GM21825 (cell line): Measurements from ENCODE around the gene DCAF4.
"Not testable (repeated sequence)": the region's sequence is repeated elsewhere in the genome, so short reads cannot be mapped to it uniquely, and the experiment has no call there.

Experiments
- ATAC-seq: cut with Tn5 transposase; IDR thresholded peaks from one replicate; pipeline ENCODE4 v1.9.1; 2021; ENCODE audit warnings: mild to moderate bottlenecking, moderate library complexity; ENCODE audit not compliant: unreplicated experiment

DCAF4 gene

GRCh38 chr14:72966038-72966437, 39.8 kb downstream of the DCAF4 start:
- no peak for ATAC-seq

- no peak for ATAC-seq
These were observed 42.1 kb downstream of the DCAF4 start for GRCh38 chr14:72968316-72968715.

- ATAC-seq: no peak
These were observed 43.9 kb downstream of the DCAF4 start for GRCh38 chr14:72970058-72970630.

GRCh38 chr14:72970824-72971434, 44.7 kb downstream of the DCAF4 start:
- no peak for ATAC-seq

GRCh38 chr14:72974661-72975060, 48.4 kb downstream of the DCAF4 start:
- ATAC-seq: no peak

GRCh38 chr14:72975770-72976169, 49.5 kb downstream of the DCAF4 start:
- ATAC-seq: no peak

GRCh38 chr14:72978856-72979255, 52.6 kb downstream of the DCAF4 start:
- no peak for ATAC-seq

- ATAC-seq: no peak
These were observed 54.6 kb downstream of the DCAF4 start for GRCh38 chr14:72980863-72981262.

GRCh38 chr14:72982146-72982708, 56.0 kb downstream of the DCAF4 start:
- no peak for ATAC-seq

GRCh38 chr14:72986214-72986613, 60.0 kb downstream of the DCAF4 start:
- no peak for ATAC-seq

- no peak for ATAC-seq
These were observed 60.6 kb downstream of the DCAF4 start for GRCh38 chr14:72986857-72987256.

GRCh38 chr14:72990171-72990570, 63.9 kb downstream of the DCAF4 start:
- ATAC-seq: no peak

GRCh38 chr14:72996916-72997315, 70.7 kb downstream of the DCAF4 start:
- ATAC-seq: no peak

GRCh38 chr14:72998252-72998903, 72.1 kb downstream of the DCAF4 start:
- ATAC-seq: no peak

- no peak for ATAC-seq
These were observed 73.1 kb downstream of the DCAF4 start for GRCh38 chr14:72999316-72999715.

GRCh38 chr14:73000073-73000472, 73.8 kb downstream of the DCAF4 start:
- no peak for ATAC-seq

GRCh38 chr14:73003681-73004080, 77.4 kb downstream of the DCAF4 start:
- no peak for ATAC-seq

- not testable (repeated sequence) for ATAC-seq
These were observed 78.4 kb downstream of the DCAF4 start for GRCh38 chr14:73004641-73005040.

GRCh38 chr14:73007835-73008234, 81.6 kb downstream of the DCAF4 start:
- ATAC-seq: no peak

GRCh38 chr14:73008501-73008900, 82.2 kb downstream of the DCAF4 start:
- no peak for ATAC-seq
